Measurements from ENCODE around the gene REC8. TPM values are rescaled to one million over a fixed set of nuclear protein-coding genes. Genes with fewer than 3 reads are reported as not detected.

The REC8 gene
- total and polyA plus RNA-seq, 12 donors: 2.5 to 17.7 (median 4.3) TPM

GRCh38 chr14:24176599-24176998 lies 4.7 kb downstream of the REC8 start:
- Histone ChIP-seq H3K4me1 (peaks cover 0 to 25% (median 21%) of the 10 kb centered on the region in 9 donors), H3K4me3 (no peak overlapping the region), H3K27ac (no peak overlapping the region), H3K9me3 (no peaks in the 10 kb centered on the region), H3K36me3 (peaks cover 0 to 95% (median 22%) of the 10 kb centered on the region in 9 donors), H3K27me3 (no peaks in the 10 kb centered on the region)
- no peak for TF ChIP-seq CTCF (IDR thresholded peaks at IDR 0.05)
- WGBS, 2 donors: 95 to 96% methylated on average over 5 of the region's 5 CpGs
- ATAC-seq: no peak
- intact Hi-C loops (cut with DNase I): no loop called here
- no peak for DNase-seq

GRCh38 chr14:24177041-24177825 lies 5.4 kb downstream of the REC8 start:
- DNase-seq (no peak), ATAC-seq (no peak)
- H3K27me3 ChIP-seq: no peaks in the 10 kb centered on the region
- 89 to 95% methylated on average over 12 of the region's 12 CpGs for WGBS, 2 donors
- TF ChIP-seq CTCF (IDR thresholded peaks at IDR 0.05): no peak
- no peaks in the 10 kb centered on the region for H3K9me3 ChIP-seq
- peaks cover 0 to 99% (median 22%) of the 10 kb centered on the region in 9 donors for H3K36me3 ChIP-seq
- H3K27ac ChIP-seq: no peak overlapping the region
- H3K4me1 ChIP-seq: peaks cover 0 to 19% (median 15%) of the 10 kb centered on the region in 9 donors
- intact Hi-C loops (cut with DNase I): no loop called here
- no peak overlapping the region for H3K4me3 ChIP-seq

- ATAC-seq (no peak), DNase-seq (no peak)
- 88 to 89% methylated on average over 14 of the region's 14 CpGs for WGBS, 2 donors
- Histone ChIP-seq H3K27me3 (no peaks in the 10 kb centered on the region), H3K4me1 (peaks cover 0 to 19% (median 12%) of the 10 kb centered on the region in 9 donors), H3K4me3 (no peak overlapping the region), H3K27ac (no peak overlapping the region), H3K9me3 (no peaks in the 10 kb centered on the region), H3K36me3 (peaks cover 0 to 99% (median 24%) of the 10 kb centered on the region in 9 donors)
- no peak for TF ChIP-seq CTCF (IDR thresholded peaks at IDR 0.05)
- intact Hi-C loops (cut with DNase I): no loop called here
Measured at GRCh38 chr14:24177891-24178290, 6.0 kb downstream of the REC8 start.

GRCh38 chr14:24178399-24179178 lies 6.7 kb downstream of the REC8 start:
- Histone ChIP-seq H3K27ac (peak overlapping the region in 1 of 10 donors; percentile 66), H3K36me3 (peaks cover 0 to 99% (median 31%) of the 10 kb centered on the region in 9 donors), H3K9me3 (no peaks in the 10 kb centered on the region), H3K4me1 (peaks cover 0 to 19% (median 12%) of the 10 kb centered on the region in 9 donors), H3K4me3 (no peak overlapping the region), H3K27me3 (no peaks in the 10 kb centered on the region)
- intact Hi-C loops (cut with DNase I): no loop called here
- DNase-seq (no peak), ATAC-seq (no peak)
- 93 to 99% methylated on average over 12 of the region's 12 CpGs for WGBS, 2 donors
- TF ChIP-seq CTCF (IDR thresholded peaks at IDR 0.05): no peak
